HFFc6 (cell line): ENCODE measurements around the gene CTNNB1. TPM values are rescaled to one million over a fixed set of nuclear protein-coding genes. Genes with fewer than 3 reads are reported as not detected.

ENCODE experiments used
- DNase-seq: peaks from one replicate; pipeline ENCODE4 v3.0.0-alpha.2; 2018
- H3K27ac Mint-ChIP-seq: 2 replicates; pipeline ENCODE4 v1.8.0; 2020; ENCODE audit warnings: mild to moderate bottlenecking, mixed read lengths
- H3K27me3 Mint-ChIP-seq: 2 replicates; pipeline ENCODE4 v1.8.0; 2021; ENCODE audit warnings: mild to moderate bottlenecking, moderate library complexity, mixed read lengths; ENCODE audit not compliant: insufficient read depth
- H3K36me3 Mint-ChIP-seq: 2 replicates; pipeline ENCODE4 v1.8.0; 2021; ENCODE audit warnings: low read depth, mixed read lengths
- H3K4me1 Mint-ChIP-seq: 2 replicates; pipeline ENCODE4 v1.8.0; 2020; ENCODE audit warnings: low read depth, mixed read lengths
- H3K4me3 Mint-ChIP-seq: 2 replicates; pipeline ENCODE4 v1.8.0; 2020; ENCODE audit warnings: mild to moderate bottlenecking, moderate library complexity, mixed read lengths
- H3K9me3 Mint-ChIP-seq: 2 replicates; pipeline ENCODE4 v1.8.0; 2020; ENCODE audit warnings: mild to moderate bottlenecking, mixed read lengths
- total RNA-seq, 6 experiments: library from RNA; stranded (reverse); fragmentation: NEBNext Ultra II Directional; extraction: Animal tissue kit (Norgen Biotek cat#: 25700); gene quantifications; 2 replicates in 1 of 6; 3 replicates in 5 of 6; pipeline ENCODE4 v1.2.3, GENCODE V29; 2021
- TF ChIP-seq, protein P1 (sequence below): fragments of 200-600 bp; sonication (generic); IDR thresholded peaks from 2 replicates; pipeline ENCODE4 v1.5.0; 2021; ENCODE audit warnings: antibody characterized with exemption, mild to moderate bottlenecking

The CTNNB1 gene
- total RNA-seq, 6 experiments from 2014 or later, result 299 to 330 (median 312) TPM

DNA sequence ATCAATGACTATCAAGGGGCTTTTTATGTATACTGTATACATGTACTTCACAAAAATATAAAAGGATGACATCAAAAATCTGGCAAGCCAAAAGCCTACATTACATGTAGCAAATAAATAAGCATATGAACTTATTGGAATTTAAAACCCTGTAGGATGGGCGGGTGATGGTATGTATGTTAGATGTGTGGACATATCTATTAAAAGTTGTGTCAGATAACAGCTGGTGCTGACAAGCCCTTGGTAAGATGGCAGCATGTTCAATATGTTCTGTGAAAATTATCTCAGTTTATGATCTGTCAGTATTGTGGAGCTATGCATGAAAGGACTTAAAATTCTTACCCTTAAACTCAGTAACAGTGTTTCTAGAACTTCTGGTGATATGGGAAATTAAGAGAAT, 20.1 kb downstream of the CTNNB1 start:
- Mint-ChIP-seq H3K4me3 (no peak overlapping the region), H3K36me3 (peaks cover under 1% of the 10 kb centered on the region; the same call in 1 of the 2 replicates), H3K9me3 (no peaks in the 10 kb centered on the region), H3K4me1 (peaks cover 79% of the 10 kb centered on the region), H3K27ac (no peak overlapping the region), H3K27me3 (no peaks in the 10 kb centered on the region)
- DNase-seq, result no peak
- TF ChIP-seq, protein P1, sequence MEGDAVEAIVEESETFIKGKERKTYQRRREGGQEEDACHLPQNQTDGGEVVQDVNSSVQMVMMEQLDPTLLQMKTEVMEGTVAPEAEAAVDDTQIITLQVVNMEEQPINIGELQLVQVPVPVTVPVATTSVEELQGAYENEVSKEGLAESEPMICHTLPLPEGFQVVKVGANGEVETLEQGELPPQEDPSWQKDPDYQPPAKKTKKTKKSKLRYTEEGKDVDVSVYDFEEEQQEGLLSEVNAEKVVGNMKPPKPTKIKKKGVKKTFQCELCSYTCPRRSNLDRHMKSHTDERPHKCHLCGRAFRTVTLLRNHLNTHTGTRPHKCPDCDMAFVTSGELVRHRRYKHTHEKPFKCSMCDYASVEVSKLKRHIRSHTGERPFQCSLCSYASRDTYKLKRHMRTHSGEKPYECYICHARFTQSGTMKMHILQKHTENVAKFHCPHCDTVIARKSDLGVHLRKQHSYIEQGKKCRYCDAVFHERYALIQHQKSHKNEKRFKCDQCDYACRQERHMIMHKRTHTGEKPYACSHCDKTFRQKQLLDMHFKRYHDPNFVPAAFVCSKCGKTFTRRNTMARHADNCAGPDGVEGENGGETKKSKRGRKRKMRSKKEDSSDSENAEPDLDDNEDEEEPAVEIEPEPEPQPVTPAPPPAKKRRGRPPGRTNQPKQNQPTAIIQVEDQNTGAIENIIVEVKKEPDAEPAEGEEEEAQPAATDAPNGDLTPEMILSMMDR, result no peak

DNA sequence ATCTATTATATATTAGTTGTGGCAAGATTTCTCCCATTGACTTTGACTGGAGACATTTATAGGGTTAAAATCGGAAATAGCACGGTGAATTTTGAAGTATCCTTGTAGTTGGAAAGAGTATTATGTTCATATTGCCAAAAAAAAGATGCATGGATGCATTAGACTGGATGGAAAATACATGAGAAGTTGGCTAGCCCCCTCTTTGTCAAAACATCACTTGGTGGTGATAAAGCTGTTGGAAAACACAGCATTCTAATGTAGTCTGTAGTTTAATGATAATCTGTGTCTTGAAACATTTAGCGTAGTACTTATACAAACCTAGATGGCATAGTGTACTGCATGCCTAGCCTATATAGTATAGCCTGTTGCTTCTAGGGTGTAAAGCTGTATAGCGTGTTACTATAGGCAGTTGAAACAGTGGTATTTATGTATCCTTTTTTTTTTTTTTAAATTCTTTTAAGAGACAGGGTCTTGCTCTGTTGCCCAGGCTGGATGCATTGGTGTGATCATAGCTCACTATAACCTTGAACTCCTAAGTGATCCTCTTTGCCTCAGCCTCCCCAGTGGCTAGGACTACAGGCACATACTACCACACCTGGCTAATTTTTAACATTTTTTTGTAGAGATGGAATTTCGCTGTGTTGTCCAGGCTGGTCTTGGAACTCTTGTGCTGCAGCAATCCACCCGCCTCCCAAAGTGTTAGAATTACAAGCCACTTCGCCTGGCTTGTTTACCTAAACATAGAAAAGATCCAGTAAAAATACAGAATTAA, 21.8 kb downstream of the CTNNB1 start:
- DNase-seq, result no peak
- H3K4me3 Mint-ChIP-seq, result no peak overlapping the region
- TF ChIP-seq, protein P1, result no peak
- no peak overlapping the region for H3K27ac Mint-ChIP-seq
- peaks cover 70% of the 10 kb centered on the region for H3K4me1 Mint-ChIP-seq
- H3K27me3 Mint-ChIP-seq, result peaks cover 2% of the 10 kb centered on the region; the same call in 1 of the 2 replicates
- H3K36me3 Mint-ChIP-seq, result peaks cover 10% of the 10 kb centered on the region
- no peaks in the 10 kb centered on the region for H3K9me3 Mint-ChIP-seq

DNA sequence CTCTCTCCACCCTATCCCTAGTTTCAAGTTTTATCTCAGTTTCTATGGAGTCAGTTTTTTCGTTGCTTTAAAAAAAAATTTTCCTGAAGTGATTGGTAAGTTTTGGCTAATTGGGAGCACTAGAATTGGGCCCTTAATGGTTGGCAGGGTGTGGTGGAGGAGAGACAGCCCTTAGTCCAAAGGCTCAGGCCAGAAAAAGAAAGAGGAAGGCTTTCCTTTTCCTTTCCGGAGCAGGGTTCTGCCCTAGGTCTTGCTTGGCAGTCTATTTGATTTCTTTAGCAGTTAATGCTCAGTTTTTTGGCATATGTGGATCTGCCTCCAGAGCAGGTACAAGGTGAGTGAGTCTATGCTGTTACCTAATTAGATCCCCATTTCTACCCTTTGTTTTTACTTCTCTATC, 22.7 kb downstream of the CTNNB1 start:
- H3K4me3 Mint-ChIP-seq, result no peak overlapping the region
- peaks cover 2% of the 10 kb centered on the region; the same call in 1 of the 2 replicates for H3K27me3 Mint-ChIP-seq
- peaks cover 19% of the 10 kb centered on the region for H3K36me3 Mint-ChIP-seq
- H3K27ac Mint-ChIP-seq, result peak overlapping the region; percentile 20; the same call in 1 of the 2 replicates
- no peaks in the 10 kb centered on the region for H3K9me3 Mint-ChIP-seq
- DNase-seq, result no peak
- TF ChIP-seq, protein P1, result no peak
- H3K4me1 Mint-ChIP-seq, result peaks cover 61% of the 10 kb centered on the region

DNA sequence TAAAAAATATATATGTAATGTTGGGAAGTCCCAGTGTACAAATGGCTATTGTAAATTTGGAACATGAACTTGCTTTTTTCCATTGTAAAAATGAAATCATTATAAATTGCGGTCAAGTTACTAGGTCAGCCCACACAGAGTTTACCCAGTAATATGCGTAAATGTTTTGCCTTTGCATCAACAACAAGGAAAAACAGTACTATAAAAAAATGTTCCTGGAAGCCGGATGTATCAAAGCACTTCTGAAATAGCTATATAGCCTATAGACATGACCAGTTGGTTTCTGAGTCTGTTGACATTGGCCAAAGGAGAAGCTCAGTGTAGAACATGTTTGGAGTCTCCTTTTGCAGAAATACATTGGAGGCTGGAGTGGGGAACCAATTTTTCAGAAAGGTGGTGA, 23.2 kb downstream of the CTNNB1 start:
- no peak for DNase-seq
- Mint-ChIP-seq H3K27me3 (peaks cover 2% of the 10 kb centered on the region; the same call in 1 of the 2 replicates), H3K9me3 (no peaks in the 10 kb centered on the region), H3K27ac (no peak overlapping the region), H3K36me3 (peaks cover 21% of the 10 kb centered on the region), H3K4me3 (no peak overlapping the region), H3K4me1 (peaks cover 56% of the 10 kb centered on the region)
- TF ChIP-seq, protein P1, result no peak

DNA sequence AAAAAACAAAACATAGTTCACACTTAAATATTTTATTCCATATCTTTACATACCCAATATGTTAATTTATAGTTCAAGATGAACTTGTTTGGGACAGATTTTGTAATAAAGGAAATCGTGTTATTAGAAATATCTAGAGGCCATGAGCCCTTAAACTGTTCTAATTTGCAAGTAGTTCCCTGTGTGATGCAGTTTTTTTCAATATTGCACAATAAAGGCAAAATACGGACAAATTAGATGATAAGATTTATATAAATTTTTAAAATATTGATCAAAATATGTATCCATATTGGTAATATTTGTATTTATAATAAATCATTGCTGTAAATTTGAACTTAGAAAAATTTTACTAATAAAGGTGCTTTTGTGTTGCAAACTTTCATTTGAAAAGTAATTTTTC, 23.8 kb downstream of the CTNNB1 start:
- TF ChIP-seq, protein P1, result no peak
- Mint-ChIP-seq H3K4me3 (no peak overlapping the region), H3K27ac (no peak overlapping the region), H3K36me3 (peaks cover 24% of the 10 kb centered on the region), H3K27me3 (peaks cover 2% of the 10 kb centered on the region; the same call in 1 of the 2 replicates), H3K9me3 (no peaks in the 10 kb centered on the region), H3K4me1 (peaks cover 51% of the 10 kb centered on the region)
- DNase-seq, result no peak
